Measurements from ENCODE around the gene LILRA2.
"Not testable (repeated sequence)": the region's sequence is repeated elsewhere in the genome, so short reads cannot be mapped to it uniquely, and the experiment has no call there.

The LILRA2 gene

GRCh38 chr19:54571715-54572615, 1.6 kb upstream of the LILRA2 start:
- DNase-seq, result not testable (repeated sequence)

GRCh38 chr19:54572696-54573311, 786 bp upstream of the LILRA2 start:
- no peak for DNase-seq

GRCh38 chr19:54574051-54574450, 461 bp downstream of the LILRA2 start:
- no peak for DNase-seq

GRCh38 chr19:54574527-54575056, 1.0 kb downstream of the LILRA2 start:
- no peak for DNase-seq

- not testable (repeated sequence) for DNase-seq
Measured at GRCh38 chr19:54575205-54575604, 1.6 kb downstream of the LILRA2 start.

GRCh38 chr19:54576411-54576976, 2.9 kb downstream of the LILRA2 start:
- no peak for DNase-seq

GRCh38 chr19:54577334-54577733, 3.7 kb downstream of the LILRA2 start:
- DNase-seq, result no peak

- not testable (repeated sequence) for DNase-seq
Measured at GRCh38 chr19:54578268-54578667, 4.7 kb downstream of the LILRA2 start.

GRCh38 chr19:54586397-54586796, 12.8 kb downstream of the LILRA2 start:
- no peak for DNase-seq

- no peak for DNase-seq
Measured at GRCh38 chr19:54587026-54587425, 13.4 kb downstream of the LILRA2 start.

GRCh38 chr19:54593445-54593844, 19.9 kb downstream of the LILRA2 start, which contains the start of gene LILRA1:
TSS of gene LILRA1 (plus strand) at chr19:54593632. CDS start at chr19:54594245, 613 bp downstream.
- DNase-seq, result not testable (repeated sequence)

GRCh38 chr19:54593931-54594626, 20.5 kb downstream of the LILRA2 start:
- not testable (repeated sequence) for DNase-seq

- DNase-seq, result no peak
Measured at GRCh38 chr19:54594737-54595136, 21.1 kb downstream of the LILRA2 start.

- DNase-seq, result not testable (repeated sequence)
Measured at GRCh38 chr19:54595680-54596436, 22.3 kb downstream of the LILRA2 start.

- no peak for DNase-seq
Measured at GRCh38 chr19:54600212-54600611, 26.6 kb downstream of the LILRA2 start.

- DNase-seq, result no peak
Measured at GRCh38 chr19:54606230-54606629, 32.6 kb downstream of the LILRA2 start.

GRCh38 chr19:54606891-54607784, 33.5 kb downstream of the LILRA2 start:
- DNase-seq, result no peak

- no peak for DNase-seq
Measured at GRCh38 chr19:54607785-54608150, 34.2 kb downstream of the LILRA2 start.

GRCh38 chr19:54608205-54608604, 34.6 kb downstream of the LILRA2 start:
- DNase-seq, result no peak

GRCh38 chr19:54608792-54609191, 35.2 kb downstream of the LILRA2 start:
- no peak for DNase-seq

GRCh38 chr19:54609356-54609791, 35.8 kb downstream of the LILRA2 start:
- DNase-seq, result no peak

All from T-helper 2 cell (primary cell).